A673 (cell line): ENCODE data around the gene CPNE5. TPM values are rescaled to one million over a fixed set of nuclear protein-coding genes. Genes with fewer than 3 reads are reported as not detected.

Experiments
- BruUV-seq: library from RNA; stranded (reverse); fragments of 400-500 nt; replicated peaks from 2 replicates; lab custom pipeline; 2021; lab: Mats Ljungman, UMichigan
- CTCF ChIA-PET: fragments of 300-600 bp; sonication (Branson Sonifier 250); formaldehyde crosslinking; loops from one replicate; lab custom pipeline; 2022; ENCODE audit warnings: antibody characterized with exemption; lab: Charles Lee
- POLR2A ChIA-PET: fragments of 300-600 bp; sonication (Branson Sonifier 250); formaldehyde crosslinking; loops from one replicate; lab custom pipeline; 2022; ENCODE audit warnings: antibody characterized with exemption; ENCODE audit not compliant: low non-redundant PET; lab: Charles Lee
- DNase-seq: peaks from one replicate; pipeline ENCODE4 v3.0.0-alpha.2; 2015; ENCODE audit warnings: low spot score
- H3K27ac ChIP-seq: fragments of 200-600 bp; sonication (generic); 2 replicates; pipeline ENCODE4 v1.5.1; 2016; ENCODE audit warnings: mixed run types, low read depth, mild to moderate bottlenecking, mixed read lengths, antibody characterized with exemption, low read length; ENCODE audit not compliant: poor library complexity, severe bottlenecking
- H3K27me3 ChIP-seq: fragments of 200-600 bp; sonication (generic); replicated peaks from 2 replicates; pipeline ENCODE4 v1.6.1; 2017; ENCODE audit warnings: mixed run types, low read depth, mild to moderate bottlenecking, mixed read lengths, antibody characterized with exemption, low read length; ENCODE audit not compliant: insufficient read depth, poor library complexity
- H3K36me3 ChIP-seq: fragments of 200-600 bp; sonication (generic); 2 replicates; pipeline ENCODE4 v1.6.1; 2016; ENCODE audit warnings: mixed run types, mild to moderate bottlenecking, mixed read lengths, antibody characterized with exemption, low read length; ENCODE audit not compliant: insufficient read depth, poor library complexity, severe bottlenecking
- H3K4me1 ChIP-seq: fragments of 200-600 bp; sonication (generic); 2 replicates; pipeline ENCODE4 v1.6.1; 2017; ENCODE audit warnings: mixed run types, mild to moderate bottlenecking, mixed read lengths, antibody characterized with exemption, low read length; ENCODE audit not compliant: insufficient read depth, poor library complexity, severe bottlenecking
- H3K4me3 ChIP-seq: fragments of 200-600 bp; sonication (generic); 2 replicates; pipeline ENCODE4 v1.5.1; 2016; ENCODE audit warnings: low read depth, mixed run types, mild to moderate bottlenecking, mixed read lengths, low read length; ENCODE audit not compliant: poor library complexity, severe bottlenecking
- H3K9me3 ChIP-seq: fragments of 200-600 bp; sonication (generic); 2 replicates; pipeline ENCODE4 v1.6.1; 2016; ENCODE audit warnings: mixed run types, low read depth, mild to moderate bottlenecking, mixed read lengths, antibody characterized with exemption, low read length; ENCODE audit not compliant: poor library complexity, severe bottlenecking
- CTCF ChIP-seq: fragments of 300-800, 200-600 bp; sonication (generic); conservative IDR thresholded peaks from 2 replicates; pipeline ENCODE4 v1.5.1; 2017; ENCODE audit warnings: low read depth, mild to moderate bottlenecking, antibody characterized with exemption, low read length, moderate library complexity, mixed read lengths
- EZH2 ChIP-seq: fragments of 200-600 bp; sonication (generic); IDR thresholded peaks from 2 replicates; pipeline ENCODE4 v1.6.1; 2017; ENCODE audit warnings: borderline replicate concordance, low read depth, mild to moderate bottlenecking, mixed read lengths, antibody characterized with exemption, low read length; ENCODE audit not compliant: poor library complexity, severe bottlenecking
- intact Hi-C: fragments of 100-400 bp; cut with micrococcal nuclease; formaldehyde crosslinking; loops from one replicate; pipeline ENCODE4 v1.10.0; 2022; ENCODE audit not compliant: unreplicated experiment
- total RNA-seq: library from RNA; stranded (reverse); gene quantifications from 2 replicates; pipeline ENCODE4 v1.2.3, GENCODE V29; 2021

CPNE5 gene
- total RNA-seq, 1 experiment from 2014 or later: 0.13 TPM

- ChIA-PET POLR2A (no interaction called here), CTCF (no interaction called here)
- no TSS peak for BruUV-seq
- intact Hi-C loops: no loop called here
- DNase-seq: no peak
- no peak overlapping the region for H3K27ac ChIP-seq
- H3K27me3 ChIP-seq: no peaks in the 10 kb centered on the region
- H3K4me1 ChIP-seq: no peaks in the 10 kb centered on the region
- TF ChIP-seq EZH2: no peak
- TF ChIP-seq CTCF: no peak
- H3K4me3 ChIP-seq: no peak overlapping the region
- H3K9me3 ChIP-seq: no peaks in the 10 kb centered on the region
- no peaks in the 10 kb centered on the region for H3K36me3 ChIP-seq
Observed at GRCh38 chr6:36695414-36695813, 143.8 kb downstream of the CPNE5 start.

- CTCF ChIA-PET: no interaction called here
Observed at GRCh38 chr6:36694616-36695015, 144.6 kb downstream of the CPNE5 start.

GRCh38 chr6:36692861-36693702 is 146.2 kb downstream of the CPNE5 start:
- intact Hi-C loops: no loop called here
- BruUV-seq: no TSS peak
- TF ChIP-seq CTCF (no peak), EZH2 (no peak)

More at GRCh38 chr6:36694616-36695015, 144.6 kb downstream of the CPNE5 start:
- H3K4me3 ChIP-seq: no peak overlapping the region
- no peaks in the 10 kb centered on the region for H3K36me3 ChIP-seq
- POLR2A ChIA-PET: no interaction called here
- no peaks in the 10 kb centered on the region for H3K4me1 ChIP-seq
- no peak overlapping the region for H3K27ac ChIP-seq
- H3K9me3 ChIP-seq: no peaks in the 10 kb centered on the region
- intact Hi-C loops: no loop called here
- no TSS peak for BruUV-seq
- TF ChIP-seq CTCF: no peak
- TF ChIP-seq EZH2: no peak
- DNase-seq: no peak
- no peaks in the 10 kb centered on the region for H3K27me3 ChIP-seq

More at GRCh38 chr6:36692861-36693702, 146.2 kb downstream of the CPNE5 start:
- H3K4me1 ChIP-seq: no peaks in the 10 kb centered on the region
- H3K27ac ChIP-seq: no peak overlapping the region
- H3K9me3 ChIP-seq: no peaks in the 10 kb centered on the region
- H3K36me3 ChIP-seq: no peaks in the 10 kb centered on the region
- no peak for DNase-seq
- H3K4me3 ChIP-seq: no peak overlapping the region
- no peaks in the 10 kb centered on the region for H3K27me3 ChIP-seq
- POLR2A ChIA-PET: interaction anchor here (0.5 kb wide), 1 partner anchor 8 kb away, joined by 4 read pairs; no protein-coding TSS in a partner anchor
- CTCF ChIA-PET: no interaction called here
